ENCODE data around the gene FARP1.

The FARP1 gene

DNA sequence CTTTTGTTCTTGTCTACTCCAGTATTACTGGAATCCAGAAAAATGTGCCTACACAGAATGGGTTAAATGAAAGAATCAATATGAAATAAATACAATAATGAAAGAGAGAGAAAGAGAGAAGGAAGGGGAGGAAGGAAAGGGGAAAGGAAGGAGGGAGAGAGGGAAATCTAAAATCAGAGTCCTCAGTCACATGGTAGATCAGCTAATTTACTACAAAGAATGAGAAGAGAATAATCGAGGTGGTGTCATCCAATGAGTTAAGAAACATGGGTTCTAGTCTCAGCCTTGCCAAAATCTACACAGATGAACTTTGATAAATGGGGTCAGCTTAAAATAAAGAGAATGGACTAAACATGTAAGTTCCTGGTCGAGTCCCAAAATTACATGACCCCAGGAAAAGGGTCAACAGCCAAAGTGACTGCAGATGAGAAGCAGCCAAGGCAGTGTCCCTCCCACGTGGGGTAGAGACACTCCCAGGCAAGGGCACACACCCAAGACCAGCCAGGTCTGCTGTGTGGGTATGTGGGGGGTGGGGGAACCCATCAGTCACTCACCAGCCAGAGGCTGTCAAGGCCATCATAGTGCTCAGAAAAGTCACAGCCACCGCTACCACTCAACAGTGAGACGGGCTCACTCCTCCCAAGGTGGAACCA is 330.4 kb downstream of the FARP1 start:
- no peak for DNase-seq
- Histone ChIP-seq H3K4me3 (ENCODE audit: low read depth, low read length) (no peak overlapping the region), H3K27me3 (ENCODE audit: insufficient read depth, low read depth, severe bottlenecking) (no peaks in the 10 kb centered on the region)

DNA sequence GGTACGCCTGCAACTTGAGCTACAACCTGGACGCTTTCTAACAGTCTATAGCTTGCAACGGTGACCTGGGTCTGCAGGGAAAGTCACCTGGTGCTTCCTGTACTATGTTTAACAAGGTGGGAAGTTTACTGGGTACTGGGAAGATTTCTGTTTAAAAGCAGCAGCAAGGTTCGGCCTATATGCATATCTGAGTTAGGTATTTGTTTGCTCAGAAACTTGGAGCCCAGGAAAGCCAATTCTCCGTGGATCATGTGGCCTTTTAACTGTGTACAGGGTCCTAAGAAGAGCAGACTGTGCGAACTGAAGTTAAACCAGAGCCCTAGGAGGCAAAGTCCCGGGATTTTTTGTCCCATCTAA is 330.9 kb downstream of the FARP1 start:
- H3K9me3 ChIP-seq (ENCODE audit: severe bottlenecking) = no peaks in the 10 kb centered on the region
- H3K4me3 ChIP-seq (ENCODE audit: low read depth, low read length) = no peak overlapping the region
- no peak overlapping the region for H3K27ac ChIP-seq
- H3K27me3 ChIP-seq (ENCODE audit: insufficient read depth, low read depth, severe bottlenecking) = no peaks in the 10 kb centered on the region
- H3K36me3 ChIP-seq = peaks cover 47% of the 10 kb centered on the region
- TF ChIP-seq, protein P1, sequence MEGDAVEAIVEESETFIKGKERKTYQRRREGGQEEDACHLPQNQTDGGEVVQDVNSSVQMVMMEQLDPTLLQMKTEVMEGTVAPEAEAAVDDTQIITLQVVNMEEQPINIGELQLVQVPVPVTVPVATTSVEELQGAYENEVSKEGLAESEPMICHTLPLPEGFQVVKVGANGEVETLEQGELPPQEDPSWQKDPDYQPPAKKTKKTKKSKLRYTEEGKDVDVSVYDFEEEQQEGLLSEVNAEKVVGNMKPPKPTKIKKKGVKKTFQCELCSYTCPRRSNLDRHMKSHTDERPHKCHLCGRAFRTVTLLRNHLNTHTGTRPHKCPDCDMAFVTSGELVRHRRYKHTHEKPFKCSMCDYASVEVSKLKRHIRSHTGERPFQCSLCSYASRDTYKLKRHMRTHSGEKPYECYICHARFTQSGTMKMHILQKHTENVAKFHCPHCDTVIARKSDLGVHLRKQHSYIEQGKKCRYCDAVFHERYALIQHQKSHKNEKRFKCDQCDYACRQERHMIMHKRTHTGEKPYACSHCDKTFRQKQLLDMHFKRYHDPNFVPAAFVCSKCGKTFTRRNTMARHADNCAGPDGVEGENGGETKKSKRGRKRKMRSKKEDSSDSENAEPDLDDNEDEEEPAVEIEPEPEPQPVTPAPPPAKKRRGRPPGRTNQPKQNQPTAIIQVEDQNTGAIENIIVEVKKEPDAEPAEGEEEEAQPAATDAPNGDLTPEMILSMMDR (IDR thresholded peaks at IDR 0.05; ENCODE audit: low read depth, low read length) = no peak
- DNase-seq = no peak

More for the DNA sequence above, 330.4 kb downstream of the FARP1 start:
- no peaks in the 10 kb centered on the region for H3K9me3 ChIP-seq (ENCODE audit: severe bottlenecking)
- H3K36me3 ChIP-seq = peaks cover 52% of the 10 kb centered on the region
- no peak overlapping the region for H3K27ac ChIP-seq
- TF ChIP-seq, protein P1 (IDR thresholded peaks at IDR 0.05; ENCODE audit: low read depth, low read length) = no peak

DNA sequence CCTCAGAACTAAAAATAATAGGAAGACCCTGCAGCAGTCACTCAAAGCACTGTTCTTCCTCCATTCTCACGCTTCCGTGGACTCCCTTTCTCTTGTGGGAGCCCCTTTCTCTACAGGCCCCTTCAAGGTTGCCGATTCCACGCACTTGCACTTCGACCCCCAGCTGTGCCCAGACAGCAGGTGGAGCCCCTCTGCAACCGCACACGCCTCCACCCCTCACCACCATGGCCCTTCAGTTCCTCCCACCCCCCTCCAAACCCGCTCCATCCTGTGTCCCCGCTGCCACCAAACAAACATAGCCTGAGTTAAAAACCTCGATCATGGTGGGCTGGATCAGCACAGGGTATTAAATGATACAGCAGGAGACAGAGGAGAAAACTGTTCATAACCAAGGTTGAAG is 331.4 kb downstream of the FARP1 start:
- Histone ChIP-seq H3K9me3 (ENCODE audit: severe bottlenecking) (no peaks in the 10 kb centered on the region), H3K36me3 (peaks cover 46% of the 10 kb centered on the region), H3K4me3 (ENCODE audit: low read depth, low read length) (no peak overlapping the region), H3K27ac (no peak overlapping the region), H3K27me3 (ENCODE audit: insufficient read depth, low read depth, severe bottlenecking) (no peaks in the 10 kb centered on the region)
- TF ChIP-seq, protein P1 (IDR thresholded peaks at IDR 0.05; ENCODE audit: low read depth, low read length) = peak; percentile 24; the same call in 1 of the 2 replicates
- no peak for DNase-seq

DNA sequence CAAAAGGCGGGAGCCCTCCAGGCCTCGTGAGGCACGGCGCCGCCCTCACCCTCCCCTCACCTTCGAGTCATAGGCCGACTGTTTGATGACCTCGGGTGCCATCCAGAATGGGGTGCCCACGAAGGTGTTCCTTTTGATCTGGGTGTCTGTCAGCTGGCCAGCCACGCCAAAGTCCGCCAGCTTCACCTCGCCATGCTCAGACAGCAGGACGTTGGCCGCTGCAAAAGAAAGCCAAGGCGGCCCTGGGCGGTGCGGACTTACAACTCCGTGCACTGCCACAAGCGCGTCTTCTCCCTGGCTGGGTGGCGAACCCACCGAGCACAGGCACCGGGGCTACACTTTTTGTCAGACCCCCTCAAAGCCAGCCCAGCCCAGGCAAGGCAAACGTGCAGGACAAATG is 331.9 kb downstream of the FARP1 start:
- TF ChIP-seq, protein P1 (IDR thresholded peaks at IDR 0.05; ENCODE audit: low read depth, low read length) = no peak
- no peak overlapping the region for H3K27ac ChIP-seq
- no peaks in the 10 kb centered on the region for H3K9me3 ChIP-seq (ENCODE audit: severe bottlenecking)
- DNase-seq = no peak
- H3K4me3 ChIP-seq (ENCODE audit: low read depth, low read length) = no peak overlapping the region
- H3K36me3 ChIP-seq = peaks cover 46% of the 10 kb centered on the region
- no peaks in the 10 kb centered on the region for H3K27me3 ChIP-seq (ENCODE audit: insufficient read depth, low read depth, severe bottlenecking)

DNA sequence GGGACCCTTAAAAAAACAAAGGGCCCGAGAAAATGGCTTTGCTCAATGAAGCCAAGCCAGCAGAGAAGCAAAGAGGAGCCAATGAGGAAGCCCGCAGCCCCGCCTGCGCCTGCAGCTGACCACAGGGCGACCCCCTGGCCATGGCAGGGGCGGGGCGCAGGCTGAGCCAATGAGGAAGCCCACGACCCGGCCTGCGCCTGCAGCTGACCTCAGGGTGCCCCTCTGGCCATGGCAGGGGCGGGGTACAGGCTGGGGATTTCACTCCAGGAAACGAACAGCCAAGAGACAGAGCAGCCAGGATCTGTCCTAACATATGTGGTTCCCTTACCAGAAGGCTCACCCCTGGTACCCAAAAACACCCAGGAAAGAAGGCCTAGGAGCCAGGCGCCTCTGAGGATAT is 332.6 kb downstream of the FARP1 start:
- Histone ChIP-seq H3K27me3 (ENCODE audit: insufficient read depth, low read depth, severe bottlenecking) (no peaks in the 10 kb centered on the region), H3K36me3 (peaks cover 40% of the 10 kb centered on the region), H3K4me3 (ENCODE audit: low read depth, low read length) (no peak overlapping the region), H3K9me3 (ENCODE audit: severe bottlenecking) (no peaks in the 10 kb centered on the region), H3K27ac (no peak overlapping the region)
- no peak for DNase-seq
- TF ChIP-seq, protein P1 (IDR thresholded peaks at IDR 0.05; ENCODE audit: low read depth, low read length) = no peak

DNA sequence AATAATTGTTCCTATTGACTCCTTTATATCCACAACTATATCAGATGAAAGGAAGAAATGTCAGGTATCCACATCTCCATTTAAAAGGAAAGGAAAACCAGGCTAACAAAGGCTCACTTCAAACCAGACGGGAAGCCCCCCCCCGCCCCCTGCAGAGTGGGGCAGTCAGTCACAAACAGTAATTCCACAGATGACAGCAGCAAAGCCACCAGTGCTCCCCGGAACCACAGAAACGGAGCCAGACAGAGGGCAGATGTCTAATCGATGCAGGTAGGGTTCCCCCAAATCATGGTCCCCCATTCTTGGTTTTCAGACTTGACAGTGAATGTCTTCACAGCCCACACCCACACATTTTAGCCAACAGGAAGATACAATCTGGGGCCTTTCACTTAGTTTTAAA is 333.2 kb downstream of the FARP1 start:
- TF ChIP-seq, protein P1 (IDR thresholded peaks at IDR 0.05; ENCODE audit: low read depth, low read length) = no peak
- DNase-seq = no peak
- no peaks in the 10 kb centered on the region for H3K27me3 ChIP-seq (ENCODE audit: insufficient read depth, low read depth, severe bottlenecking)
- peaks cover 36% of the 10 kb centered on the region for H3K36me3 ChIP-seq
- H3K4me3 ChIP-seq (ENCODE audit: low read depth, low read length) = no peak overlapping the region
- no peak overlapping the region; the same call in 1 of the 2 replicates for H3K27ac ChIP-seq
- H3K9me3 ChIP-seq (ENCODE audit: severe bottlenecking) = no peaks in the 10 kb centered on the region
